WI38 (cell line): Measurements from ENCODE around the gene BLM.
"Not testable (repeated sequence)": the region's sequence is repeated elsewhere in the genome, so short reads cannot be mapped to it uniquely, and the experiment has no call there.

Source experiments
- H3K4me3 ChIP-seq: 2 replicates; pipeline ENCODE4 v1.5.1; 2011; ENCODE audit warnings: low read depth, mild to moderate bottlenecking, control low read depth, low read length
- CTCF ChIP-seq: IDR thresholded peaks from 2 replicates; pipeline ENCODE4 v1.5.1; 2012; ENCODE audit warnings: low read depth, mild to moderate bottlenecking, control low read depth, low read length

The BLM gene

GRCh38 chr15:90823455-90823974 lies 106.4 kb downstream of the BLM start:
- TF ChIP-seq CTCF: no peak
- H3K4me3 ChIP-seq: no peak overlapping the region

DNA sequence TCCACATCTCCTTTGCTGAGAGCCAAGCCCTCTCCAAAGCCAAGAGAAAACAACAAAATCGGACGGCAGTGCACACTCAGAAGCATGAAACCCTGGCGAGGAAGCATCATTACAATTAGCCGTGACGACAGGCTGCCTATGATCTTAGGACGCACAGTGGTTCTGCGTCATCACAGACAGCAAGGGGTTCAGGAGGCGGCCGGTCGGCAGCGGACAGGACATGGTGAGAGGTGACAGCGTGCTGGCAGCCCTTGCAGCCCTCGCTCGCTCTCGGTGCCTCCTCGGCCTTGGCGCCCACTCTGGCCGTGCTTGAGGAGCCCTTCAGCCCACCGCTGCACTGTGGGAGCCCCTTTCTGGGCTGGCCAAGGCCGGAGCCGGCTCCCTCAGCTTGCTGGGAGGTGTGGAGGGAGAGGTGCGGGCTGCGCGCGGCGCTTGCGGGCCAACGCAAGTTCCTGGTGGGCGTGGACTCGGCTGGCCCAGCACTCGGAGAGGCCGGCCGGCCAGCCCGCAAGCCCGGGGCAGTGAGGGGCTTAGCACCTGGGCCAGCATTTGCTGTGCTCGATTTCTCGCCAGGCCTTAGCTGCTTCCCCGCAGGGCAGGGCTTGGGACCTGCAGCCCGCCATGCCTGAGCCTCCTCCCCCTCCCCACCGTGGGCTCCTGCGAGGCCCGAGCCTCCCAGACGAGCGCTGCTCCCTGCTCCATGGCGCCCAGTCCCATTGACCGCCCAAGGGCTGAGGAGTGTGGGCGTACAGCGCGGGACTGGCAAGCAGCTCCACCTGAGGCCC lies 108.2 kb downstream of the BLM start:
- not testable (repeated sequence) for H3K4me3 ChIP-seq

- H3K4me3 ChIP-seq: not testable (repeated sequence)
Measured at GRCh38 chr15:90826206-90826885, 109.2 kb downstream of the BLM start.

DNA sequence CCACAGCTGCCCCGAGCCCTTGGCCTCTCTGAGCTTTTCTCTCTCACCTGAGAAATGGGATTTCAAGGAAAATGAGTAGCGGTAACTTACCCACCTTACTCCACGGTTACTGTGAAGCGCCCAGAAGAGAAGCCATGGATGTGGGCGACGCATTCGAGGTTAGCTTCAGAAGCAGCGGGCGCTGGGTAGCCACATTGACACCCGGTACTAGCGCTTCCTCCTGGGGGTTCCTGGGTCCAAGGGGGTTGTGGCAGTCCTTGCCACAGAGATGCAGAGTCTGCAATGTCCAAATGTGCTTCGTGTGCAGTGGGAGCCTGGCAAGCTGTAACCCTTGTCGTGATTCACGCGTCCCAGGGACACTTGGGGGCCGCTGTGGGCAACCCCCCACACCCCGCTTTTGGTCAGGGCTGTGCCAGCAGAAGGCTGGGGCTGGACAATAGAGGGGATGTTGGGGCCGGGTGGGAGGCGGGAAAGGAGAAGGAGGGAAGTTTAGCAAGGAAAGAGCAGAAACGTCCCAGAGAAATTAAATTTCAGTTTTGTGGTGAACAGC lies 109.8 kb downstream of the BLM start:
- no peak for TF ChIP-seq CTCF
- no peak overlapping the region for H3K4me3 ChIP-seq

DNA sequence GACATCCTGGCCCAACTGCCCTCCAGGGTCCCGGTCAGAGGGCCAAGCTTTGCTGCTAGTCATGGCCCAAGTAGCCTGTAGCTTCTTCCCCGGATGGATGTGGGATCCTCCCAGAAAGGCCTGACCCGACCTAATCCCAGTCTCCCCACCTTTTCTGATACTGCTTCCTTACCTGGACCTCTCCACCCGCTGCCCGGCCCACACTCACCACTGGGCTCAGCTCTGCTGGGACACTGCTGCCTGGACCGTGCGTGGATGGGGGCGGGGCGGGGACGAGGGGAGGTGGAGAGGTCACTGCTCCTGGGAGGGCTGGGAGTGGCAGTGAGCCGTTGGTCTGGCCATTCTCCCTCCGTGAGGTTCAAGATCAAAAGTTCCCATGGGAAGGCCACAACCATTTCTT lies 111.0 kb downstream of the BLM start:
- no peak overlapping the region for H3K4me3 ChIP-seq
- no peak for TF ChIP-seq CTCF

DNA sequence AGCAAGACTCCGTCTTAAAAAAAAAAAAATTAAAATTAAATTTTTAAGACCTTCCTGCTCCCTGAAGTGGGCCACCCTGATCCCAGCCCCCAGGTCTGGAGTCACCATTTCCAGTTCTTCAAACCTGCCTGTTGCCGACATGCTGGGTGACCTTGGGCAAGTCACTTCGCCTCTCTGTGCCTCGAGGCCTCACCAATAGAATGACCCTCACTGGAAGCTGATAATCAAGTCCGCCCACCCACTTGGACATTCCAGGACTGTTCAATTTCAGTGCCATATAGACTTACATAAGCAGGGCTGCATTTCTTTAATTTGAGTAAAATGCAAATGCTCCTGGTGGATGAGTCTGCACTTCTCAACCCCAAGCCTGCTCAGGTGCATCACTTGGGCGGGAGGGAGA lies 112.0 kb downstream of the BLM start:
- H3K4me3 ChIP-seq: no peak overlapping the region
- TF ChIP-seq CTCF: no peak

DNA sequence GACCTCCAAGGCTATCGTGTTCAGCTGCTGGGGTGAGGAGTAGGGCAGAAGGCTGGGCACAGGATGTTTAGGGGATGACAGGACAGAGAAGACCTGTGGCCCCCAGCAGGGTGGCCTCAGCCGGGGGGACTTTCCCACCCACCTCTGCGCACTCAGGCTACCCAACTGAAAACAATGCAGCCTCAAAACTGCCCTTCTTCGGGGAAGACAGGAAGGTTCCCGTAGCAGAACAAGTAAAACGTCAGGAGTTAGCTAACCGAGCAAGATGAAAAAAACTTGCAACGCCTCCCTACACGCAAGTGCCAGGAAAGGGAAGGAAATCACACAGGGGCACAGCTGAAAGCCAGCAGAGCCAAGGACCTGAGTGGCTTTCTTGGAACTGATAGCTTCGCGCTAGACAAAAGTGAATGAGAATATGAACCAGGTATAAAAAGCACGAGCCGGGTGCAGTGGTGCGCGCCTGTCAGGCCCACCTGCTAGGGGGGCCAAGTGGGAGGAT lies 112.8 kb downstream of the BLM start:
- no peak overlapping the region for H3K4me3 ChIP-seq
- no peak for TF ChIP-seq CTCF

DNA sequence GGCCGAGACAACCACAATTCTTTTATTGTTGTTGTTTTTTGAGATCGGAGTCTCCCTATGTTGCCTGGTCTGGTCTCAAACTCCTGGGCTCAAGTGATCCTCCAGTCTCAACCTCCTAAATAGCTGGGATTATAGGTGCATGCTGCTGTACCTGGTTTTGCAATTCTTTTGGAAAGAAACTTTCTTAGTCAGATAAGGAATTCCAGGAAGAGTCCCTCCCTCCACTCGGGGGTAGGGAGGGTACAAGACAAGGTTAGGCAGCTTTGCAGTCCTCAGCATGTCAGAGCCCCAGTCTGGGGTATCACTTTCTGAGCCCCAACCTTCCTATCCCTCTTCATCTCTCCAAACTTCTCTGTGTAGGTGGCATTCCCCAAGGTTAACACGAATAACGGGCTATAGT lies 117.5 kb downstream of the BLM start:
- H3K4me3 ChIP-seq: no peak overlapping the region
- no peak for TF ChIP-seq CTCF
